Smooth muscle cell (in vitro differentiated cells): ENCODE data around the gene UMAD1. TPM values are rescaled to one million over a fixed set of nuclear protein-coding genes. Genes with fewer than 3 reads are reported as not detected.

Experiments
- DNase-seq: peaks from one replicate; lab custom pipeline; 2025; ENCODE audit not compliant: unreplicated experiment; lab: John Stamatoyannopoulos, UW
- H2AFZ ChIP-seq: fragments of 200-600 bp; sonication (generic); 2 replicates; pipeline ENCODE4 v1.6.0; 2016; ENCODE audit warnings: antibody characterized with exemption, low read depth, mild to moderate bottlenecking
- H3F3A ChIP-seq: fragments of 200-600 bp; sonication (generic); 2 replicates; pipeline ENCODE4 v1.6.0; 2017; ENCODE audit warnings: antibody characterized with exemption, low read depth
- H3K27ac ChIP-seq: fragments of 200-600 bp; sonication (generic); 2 replicates; pipeline ENCODE4 v1.5.1; 2016; ENCODE audit warnings: low read depth, mild to moderate bottlenecking
- H3K27me3 ChIP-seq: fragments of 200-600 bp; sonication (generic); 2 replicates; pipeline ENCODE4 v1.6.1; 2016; ENCODE audit warnings: low read depth, mild to moderate bottlenecking
- H3K36me3 ChIP-seq: fragments of 200-600 bp; sonication (generic); 2 replicates; pipeline ENCODE4 v1.5.1; 2016; ENCODE audit warnings: low read depth
- H3K4me1 ChIP-seq: fragments of 200-600 bp; sonication (generic); 2 replicates; pipeline ENCODE4 v1.5.1; 2016; ENCODE audit warnings: low read depth
- H3K4me2 ChIP-seq: fragments of 200-600 bp; sonication (generic); 2 replicates; pipeline ENCODE4 v1.6.0; 2016; ENCODE audit warnings: mild to moderate bottlenecking
- H3K4me3 ChIP-seq: fragments of 200-600 bp; sonication (generic); 2 replicates; pipeline ENCODE4 v1.5.1; 2016; ENCODE audit warnings: mild to moderate bottlenecking
- H3K79me2 ChIP-seq: fragments of 200-600 bp; sonication (generic); 2 replicates; pipeline ENCODE4 v1.6.0; 2016; ENCODE audit warnings: low read depth, mild to moderate bottlenecking
- H3K9ac ChIP-seq: fragments of 200-600 bp; sonication (generic); 2 replicates; pipeline ENCODE4 v1.6.0; 2016; ENCODE audit warnings: low read depth
- H3K9me3 ChIP-seq: fragments of 200-600 bp; sonication (generic); replicated peaks from 2 replicates; pipeline ENCODE4 v1.5.1; 2016; ENCODE audit warnings: low read depth
- H4K20me1 ChIP-seq: fragments of 200-600 bp; sonication (generic); 2 replicates; pipeline ENCODE4 v1.6.0; 2016; ENCODE audit warnings: low read depth
- WGBS: methylation state at CpG from one replicate; pipeline ENCODE4 v1.1.7; 2016; ENCODE audit warnings: low lambda C conversion rate; 5-methylcytosine and 5-hydroxymethylcytosine counted together
- polyA plus RNA-seq: library from polyadenylated mRNA; unstranded; fragments of >200 nt; fragmentation: Nextera tagmentation; extraction: Ambion mirVana; gene quantifications from 2 replicates; pipeline ENCODE4 v1.2.1, GENCODE V29; 2016
- total RNA-seq: library from RNA; depleted of rRNA; stranded (reverse); fragments of >200 nt; gene quantifications from 2 replicates; pipeline ENCODE4 v1.2.3, GENCODE V29; 2014
- TF ChIP-seq, protein P1 (sequence below): fragments of 200-600 bp; sonication (generic); IDR thresholded peaks from 2 replicates; pipeline ENCODE4 v1.5.1; 2017; ENCODE audit warnings: borderline replicate concordance, mild to moderate bottlenecking, antibody characterized with exemption; ENCODE audit not compliant: insufficient read depth, poor library complexity, severe bottlenecking

Gene UMAD1
- total and polyA plus RNA-seq, 2 experiments from 2014 or later: 13.7 to 24.3 TPM

DNA sequence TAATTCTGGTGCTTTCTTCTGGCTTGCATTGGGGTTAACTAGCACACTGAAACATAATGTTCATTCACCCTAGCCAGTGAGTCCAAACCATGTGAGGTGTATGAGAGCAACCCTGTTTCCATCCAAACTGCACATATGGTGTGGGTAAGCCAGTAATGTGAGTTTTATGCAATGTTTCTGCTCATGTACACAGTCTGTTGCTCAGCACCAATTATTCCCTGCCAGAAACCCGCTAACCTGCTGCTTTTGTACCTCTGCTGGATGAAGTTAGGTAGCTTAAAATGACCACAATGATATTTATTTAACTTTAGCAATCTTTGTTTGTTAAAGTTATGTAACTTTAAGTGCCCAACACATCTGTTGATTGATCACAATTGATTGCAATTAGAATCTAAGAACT, 171.6 kb downstream of the UMAD1 start:
- Histone ChIP-seq H3K27ac (no peak overlapping the region), H3K4me3 (no peak overlapping the region), H3K4me1 (no peaks in the 10 kb centered on the region), H3K9ac (no peak overlapping the region), H3K27me3 (no peaks in the 10 kb centered on the region), H4K20me1 (no peaks in the 10 kb centered on the region), H3K9me3 (no peaks in the 10 kb centered on the region), H3F3A (no peaks in the 10 kb centered on the region), H3K79me2 (no peaks in the 10 kb centered on the region), H2AFZ (no peak overlapping the region), H3K4me2 (no peak overlapping the region), H3K36me3 (no peaks in the 10 kb centered on the region)
- TF ChIP-seq, protein P1, sequence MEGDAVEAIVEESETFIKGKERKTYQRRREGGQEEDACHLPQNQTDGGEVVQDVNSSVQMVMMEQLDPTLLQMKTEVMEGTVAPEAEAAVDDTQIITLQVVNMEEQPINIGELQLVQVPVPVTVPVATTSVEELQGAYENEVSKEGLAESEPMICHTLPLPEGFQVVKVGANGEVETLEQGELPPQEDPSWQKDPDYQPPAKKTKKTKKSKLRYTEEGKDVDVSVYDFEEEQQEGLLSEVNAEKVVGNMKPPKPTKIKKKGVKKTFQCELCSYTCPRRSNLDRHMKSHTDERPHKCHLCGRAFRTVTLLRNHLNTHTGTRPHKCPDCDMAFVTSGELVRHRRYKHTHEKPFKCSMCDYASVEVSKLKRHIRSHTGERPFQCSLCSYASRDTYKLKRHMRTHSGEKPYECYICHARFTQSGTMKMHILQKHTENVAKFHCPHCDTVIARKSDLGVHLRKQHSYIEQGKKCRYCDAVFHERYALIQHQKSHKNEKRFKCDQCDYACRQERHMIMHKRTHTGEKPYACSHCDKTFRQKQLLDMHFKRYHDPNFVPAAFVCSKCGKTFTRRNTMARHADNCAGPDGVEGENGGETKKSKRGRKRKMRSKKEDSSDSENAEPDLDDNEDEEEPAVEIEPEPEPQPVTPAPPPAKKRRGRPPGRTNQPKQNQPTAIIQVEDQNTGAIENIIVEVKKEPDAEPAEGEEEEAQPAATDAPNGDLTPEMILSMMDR: no peak
- DNase-seq: no peak
- 92% methylated on average over 1 of the region's 1 CpG for WGBS

GRCh38 chr7:7815395-7815794, 174.8 kb downstream of the UMAD1 start:
- TF ChIP-seq, protein P1: no peak
- WGBS: 97% methylated on average over 1 of the region's 1 CpG

DNA sequence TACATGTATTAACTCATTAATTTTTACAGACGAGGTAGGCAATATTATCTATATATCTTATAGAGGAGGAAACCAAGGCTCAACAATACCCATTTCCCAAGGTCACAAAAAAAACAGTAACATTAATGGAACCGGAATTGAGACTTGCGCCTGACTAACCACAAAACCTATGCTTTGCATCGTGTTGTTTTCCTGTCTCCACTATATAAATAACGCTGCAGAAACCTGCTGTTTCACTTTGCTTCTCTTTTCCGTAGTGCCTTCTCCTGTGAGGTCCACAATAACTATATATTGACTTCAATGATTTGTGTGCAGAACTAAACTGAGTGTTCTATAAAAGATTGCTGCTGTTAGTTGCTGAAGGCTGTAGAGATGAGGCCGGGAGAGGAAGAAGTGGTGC, 175.5 kb downstream of the UMAD1 start:
- Histone ChIP-seq H3K4me3 (no peak overlapping the region), H3K36me3 (no peaks in the 10 kb centered on the region), H3K27ac (no peak overlapping the region), H3K27me3 (no peaks in the 10 kb centered on the region), H3K79me2 (no peaks in the 10 kb centered on the region), H2AFZ (no peak overlapping the region), H3K4me2 (no peak overlapping the region), H3K9ac (no peak overlapping the region), H3F3A (no peaks in the 10 kb centered on the region), H4K20me1 (no peaks in the 10 kb centered on the region), H3K9me3 (no peaks in the 10 kb centered on the region), H3K4me1 (peaks cover 11% of the 10 kb centered on the region)
- DNase-seq: no peak
- TF ChIP-seq, protein P1: no peak
- WGBS: 83% methylated on average over 7 of the region's 7 CpGs

More at GRCh38 chr7:7815395-7815794, 174.8 kb downstream of the UMAD1 start:
- no peaks in the 10 kb centered on the region for H3K79me2 ChIP-seq
- H3K4me2 ChIP-seq: no peak overlapping the region
- no peaks in the 10 kb centered on the region for H4K20me1 ChIP-seq
- H3K4me3 ChIP-seq: no peak overlapping the region
- no peak overlapping the region for H2AFZ ChIP-seq
- H3F3A ChIP-seq: no peaks in the 10 kb centered on the region
- no peaks in the 10 kb centered on the region for H3K9me3 ChIP-seq
- H3K9ac ChIP-seq: no peak overlapping the region
- H3K27ac ChIP-seq: no peak overlapping the region
- H3K36me3 ChIP-seq: no peaks in the 10 kb centered on the region
- DNase-seq: no peak
- peaks cover 4% of the 10 kb centered on the region for H3K4me1 ChIP-seq
- no peaks in the 10 kb centered on the region for H3K27me3 ChIP-seq

DNA sequence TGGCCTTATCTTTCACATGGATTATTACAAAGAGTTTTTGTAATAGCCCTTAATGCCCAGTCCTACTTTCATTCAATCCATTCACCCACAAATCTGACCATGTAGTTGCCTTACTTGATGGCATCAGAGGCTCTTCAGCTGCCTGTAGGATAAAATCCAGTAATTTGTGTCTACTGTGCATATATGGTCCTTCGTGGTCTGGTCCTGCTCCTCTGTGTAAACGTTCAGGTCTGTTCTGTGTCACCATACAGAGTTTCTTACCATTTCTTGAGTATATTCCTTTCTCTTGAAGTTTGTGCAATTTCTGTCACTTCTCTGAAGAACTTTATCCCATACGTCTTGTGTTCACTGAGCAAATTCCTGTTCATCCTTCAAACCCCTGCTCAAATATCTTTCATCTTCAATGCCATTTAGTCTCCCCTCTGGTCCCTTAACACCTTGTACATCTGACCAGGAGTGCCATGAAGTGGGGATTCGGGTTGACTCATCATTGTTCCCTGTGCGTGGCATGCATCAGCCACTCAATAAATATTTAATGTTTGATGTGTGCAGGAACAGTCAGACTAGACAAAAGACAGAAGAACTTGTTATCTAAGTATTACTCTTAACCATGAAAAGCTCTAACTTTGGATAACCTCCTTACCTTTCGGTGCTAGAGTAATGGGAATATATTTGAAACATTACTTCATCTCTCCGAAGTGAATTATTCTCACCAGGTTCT, 176.4 kb downstream of the UMAD1 start:
- H3K27ac ChIP-seq: no peak overlapping the region
- H3K79me2 ChIP-seq: no peaks in the 10 kb centered on the region
- H3K36me3 ChIP-seq: no peaks in the 10 kb centered on the region
- DNase-seq: no peak
- no peak overlapping the region for H2AFZ ChIP-seq
- 65% methylated on average over 7 of the region's 7 CpGs for WGBS
- no peak overlapping the region for H3K9ac ChIP-seq
- TF ChIP-seq, protein P1: no peak
- no peaks in the 10 kb centered on the region for H3K27me3 ChIP-seq
- no peak overlapping the region for H3K4me2 ChIP-seq
- H3K9me3 ChIP-seq: no peaks in the 10 kb centered on the region
- no peaks in the 10 kb centered on the region for H4K20me1 ChIP-seq
- no peak overlapping the region for H3K4me3 ChIP-seq
- H3F3A ChIP-seq: no peaks in the 10 kb centered on the region
- H3K4me1 ChIP-seq: peaks cover 17% of the 10 kb centered on the region
